Measurements from ENCODE around the gene RECK.
"Not testable (repeated sequence)": the region's sequence is repeated elsewhere in the genome, so short reads cannot be mapped to it uniquely, and the experiment has no call there.

Gene RECK

GRCh38 chr9:36119476-36119875 is 82.8 kb downstream of the RECK start:
- DNase-seq = no peak

GRCh38 chr9:36120705-36121104 is 84.0 kb downstream of the RECK start:
- DNase-seq = no peak

- DNase-seq = no peak
Observed at GRCh38 chr9:36121971-36122370, 85.3 kb downstream of the RECK start.

- DNase-seq = no peak
Observed at GRCh38 chr9:36123515-36123914, 86.8 kb downstream of the RECK start.

GRCh38 chr9:36125062-36125855 is 88.5 kb downstream of the RECK start:
- no peak for DNase-seq

- no peak for DNase-seq
Observed at GRCh38 chr9:36126016-36126730, 89.5 kb downstream of the RECK start.

- peak; percentile 29 for DNase-seq
Observed at GRCh38 chr9:36127652-36128244, 91.0 kb downstream of the RECK start.

- DNase-seq = no peak
Observed at GRCh38 chr9:36128349-36128748, 91.6 kb downstream of the RECK start.

GRCh38 chr9:36129139-36129538 is 92.4 kb downstream of the RECK start:
- no peak for DNase-seq

GRCh38 chr9:36131666-36132065 is 95.0 kb downstream of the RECK start:
- not testable (repeated sequence) for DNase-seq

- no peak for DNase-seq
Observed at GRCh38 chr9:36132086-36132485, 95.4 kb downstream of the RECK start.

- DNase-seq = no peak
Observed at GRCh38 chr9:36134761-36135505, 98.2 kb downstream of the RECK start.

GRCh38 chr9:36135741-36136271 is 99.1 kb downstream of the RECK start:
- DNase-seq = no peak

GRCh38 chr9:36136272-36136893 is 99.7 kb downstream of the RECK start, which contains the start of gene GLIPR2:
TSS of gene GLIPR2 (plus strand) at chr9:36136733. CDS start at chr9:36136779, 46 bp downstream.
- peak; percentile 78 for DNase-seq

GRCh38 chr9:36136894-36137391 is 100.2 kb downstream of the RECK start:
- DNase-seq = no peak

- DNase-seq = no peak
Observed at GRCh38 chr9:36137392-36138004, 100.8 kb downstream of the RECK start.

- no peak for DNase-seq
Observed at GRCh38 chr9:36138496-36138895, 101.8 kb downstream of the RECK start.

- no peak for DNase-seq
Observed at GRCh38 chr9:36138901-36139300, 102.2 kb downstream of the RECK start.

GRCh38 chr9:36140086-36141084 is 103.7 kb downstream of the RECK start:
- DNase-seq = peak; percentile 52

GRCh38 chr9:36141288-36141687 is 104.6 kb downstream of the RECK start:
- no peak for DNase-seq

Data from CD4-positive, alpha-beta T cell treated with Interleukin-17A for 1 hour (primary cell).